ENCODE measurements around the gene HDAC4.

Gene HDAC4

DNA sequence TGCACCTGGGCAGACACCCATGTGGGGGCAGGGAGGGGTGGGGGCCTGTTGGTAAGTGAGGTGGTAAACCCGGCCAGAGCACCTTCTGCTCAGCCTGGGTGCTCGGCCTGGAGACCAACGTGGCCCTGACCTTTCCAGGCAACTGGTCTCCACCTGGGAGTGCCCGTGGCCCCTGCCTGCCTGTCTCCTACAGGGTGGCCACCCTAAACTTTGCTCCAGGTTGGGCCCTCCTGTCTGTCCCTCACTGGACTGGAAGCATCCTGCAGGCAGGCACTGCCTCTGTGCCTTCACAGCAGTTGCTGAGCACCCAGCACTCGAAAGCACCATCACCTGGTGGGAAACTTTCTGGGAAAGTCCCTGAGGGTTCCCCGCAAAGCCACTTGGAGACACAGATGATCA is 381.6 kb downstream of the HDAC4 start:
- H3K27ac ChIP-seq, result no peak overlapping the region
- no peak for TF ChIP-seq ZFX (IDR thresholded peaks at IDR 0.05; ENCODE audit: borderline replicate concordance)
- TF ChIP-seq CTCF (IDR thresholded peaks at IDR 0.05), result no peak

DNA sequence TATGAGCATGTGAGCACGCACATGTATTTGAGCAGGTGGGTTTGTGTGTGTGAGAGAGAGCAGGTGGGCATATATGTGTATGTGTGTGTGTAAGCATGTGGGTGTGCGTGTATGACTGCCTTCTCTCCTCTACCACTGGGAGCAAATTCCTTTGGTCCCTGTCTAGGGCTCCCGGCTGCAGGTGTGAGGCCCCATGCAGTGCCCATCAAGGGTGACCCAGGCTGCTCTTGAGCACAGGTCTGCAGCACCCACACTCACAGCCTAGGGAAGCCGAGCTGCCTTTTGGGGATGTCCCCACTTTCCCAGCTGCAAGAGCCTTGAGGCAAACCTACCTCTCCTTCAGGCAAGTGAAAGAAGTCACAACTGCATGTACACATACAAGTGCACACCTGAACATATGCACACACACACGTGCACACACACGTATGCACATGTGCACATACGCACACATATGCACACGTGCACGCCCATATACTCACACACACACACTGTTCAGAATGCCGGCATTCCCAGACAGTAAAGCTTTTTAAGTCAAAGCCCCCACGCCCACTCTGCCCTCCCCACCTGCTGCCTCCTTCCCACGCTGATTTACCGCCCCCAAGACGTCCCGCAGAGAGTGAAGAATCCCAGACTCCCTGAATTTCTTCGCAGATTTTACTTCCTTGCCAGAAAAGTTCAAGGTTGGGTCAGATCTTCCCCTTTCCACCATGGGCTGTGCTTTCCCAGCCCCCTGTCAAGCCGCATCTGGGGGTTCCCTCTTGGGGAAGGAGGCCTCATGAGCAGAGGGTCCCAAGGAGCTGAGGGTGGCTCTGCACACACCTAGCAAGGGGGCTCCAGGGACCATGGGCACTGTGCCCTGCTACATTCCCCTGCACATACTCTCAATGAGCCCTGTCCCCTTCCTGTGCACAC is 382.3 kb downstream of the HDAC4 start:
- no peak for TF ChIP-seq ZFX (IDR thresholded peaks at IDR 0.05; ENCODE audit: borderline replicate concordance)
- TF ChIP-seq CTCF (IDR thresholded peaks at IDR 0.05), result no peak
- no peak overlapping the region for H3K27ac ChIP-seq

- TF ChIP-seq CTCF (IDR thresholded peaks at IDR 0.05) (no peak), ZFX (IDR thresholded peaks at IDR 0.05; ENCODE audit: borderline replicate concordance) (no peak)
- no peak overlapping the region for H3K27ac ChIP-seq
These were observed 383.2 kb downstream of the HDAC4 start for GRCh38 chr2:239017491-239018098.

GRCh38 chr2:239015901-239016675 is 384.7 kb downstream of the HDAC4 start:
- no peak overlapping the region for H3K27ac ChIP-seq
- no peak for TF ChIP-seq ZFX (IDR thresholded peaks at IDR 0.05; ENCODE audit: borderline replicate concordance)
- no peak for TF ChIP-seq CTCF (IDR thresholded peaks at IDR 0.05)

DNA sequence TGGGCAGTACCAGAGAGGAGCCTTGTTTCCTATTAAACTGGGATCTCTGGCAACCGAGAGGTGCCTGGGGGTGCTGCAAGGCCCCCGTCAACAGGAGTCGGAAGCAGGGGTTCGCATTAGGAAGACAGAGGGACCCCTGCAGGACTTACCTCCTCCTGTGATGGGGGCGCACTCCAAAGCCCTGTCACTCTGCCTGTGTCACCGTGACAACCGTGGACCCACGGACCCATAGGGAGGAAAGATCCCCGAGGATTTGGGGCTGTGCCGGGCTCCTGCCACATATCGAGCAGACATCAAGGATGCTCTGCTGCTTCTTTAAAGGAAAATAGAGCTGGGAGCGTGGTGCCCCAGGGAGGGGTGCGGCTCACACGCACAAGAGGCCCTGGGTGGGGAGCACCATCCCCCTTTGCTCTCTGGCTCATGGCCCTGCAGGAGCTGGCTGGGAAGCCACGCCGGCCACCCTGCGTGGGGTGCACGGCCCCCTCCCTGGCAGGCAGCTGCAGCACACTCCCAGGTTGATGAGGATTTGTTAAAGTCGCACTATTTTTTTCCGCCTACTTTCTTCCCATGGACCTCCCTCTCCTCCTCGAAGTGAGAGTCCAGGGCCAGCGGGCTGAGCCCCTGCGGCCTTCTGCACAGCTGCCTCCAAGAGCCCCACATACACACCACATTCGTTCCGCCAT is 385.5 kb downstream of the HDAC4 start:
- TF ChIP-seq CTCF (IDR thresholded peaks at IDR 0.05) (no peak), ZFX (IDR thresholded peaks at IDR 0.05; ENCODE audit: borderline replicate concordance) (no peak)

GRCh38 chr2:239014458-239015217 is 386.2 kb downstream of the HDAC4 start:
- no peak overlapping the region for H3K27ac ChIP-seq
- no peak for TF ChIP-seq ZFX (IDR thresholded peaks at IDR 0.05; ENCODE audit: borderline replicate concordance)
- no peak for TF ChIP-seq CTCF (IDR thresholded peaks at IDR 0.05)

More for the DNA sequence above, 385.5 kb downstream of the HDAC4 start:
- H3K27ac ChIP-seq, result no peak overlapping the region

Measured in 22Rv1 (cell line).